GM12801 (cell line): ENCODE measurements around the gene ARHGAP9.

Experiments used
- CTCF ChIP-seq: IDR thresholded peaks from one replicate; pipeline ENCODE4 v1.5.1; 2011; ENCODE audit warnings: control low read depth; ENCODE audit not compliant: insufficient read length; ENCODE audit errors: extremely low read depth

Gene ARHGAP9

GRCh38 chr12:57430931-57431566, 48.6 kb downstream of the ARHGAP9 start, which contains the start of gene R3HDM2:
Gene R3HDM2, minus strand, starts transcription at chr12:57431043. Its CDS starts 120,615 bp downstream, at chr12:57310428.
- TF ChIP-seq CTCF: no peak

GRCh38 chr12:57430112-57430930, 49.3 kb downstream of the ARHGAP9 start:
- no peak for TF ChIP-seq CTCF

- TF ChIP-seq CTCF: no peak
These were observed 50.1 kb downstream of the ARHGAP9 start for GRCh38 chr12:57429473-57430111.

GRCh38 chr12:57428965-57429364, 50.7 kb downstream of the ARHGAP9 start:
- no peak for TF ChIP-seq CTCF
